ENCODE results near the gene KIF3A.

KIF3A gene

DNA sequence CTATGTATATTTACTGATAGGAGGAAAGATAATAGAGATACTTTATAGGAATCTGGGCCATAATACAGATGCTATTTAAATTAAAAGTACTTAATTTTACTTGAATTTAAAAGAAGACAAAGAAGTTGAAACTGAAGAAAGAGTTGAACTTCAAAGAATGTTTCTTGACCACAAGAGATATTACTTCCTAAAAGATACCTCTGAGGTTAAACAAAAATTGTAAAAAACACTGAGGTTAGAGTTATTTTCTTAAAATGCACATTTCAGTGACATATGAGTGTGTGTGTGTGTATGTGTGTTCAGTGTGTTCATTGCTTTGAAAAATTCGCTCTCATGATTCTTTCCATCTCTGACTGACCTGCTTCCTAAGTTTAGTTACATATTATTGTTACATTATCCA is 43.2 kb upstream of the KIF3A start:
- H3K27ac ChIP-seq, result no peak overlapping the region
- TF ChIP-seq, protein P1, sequence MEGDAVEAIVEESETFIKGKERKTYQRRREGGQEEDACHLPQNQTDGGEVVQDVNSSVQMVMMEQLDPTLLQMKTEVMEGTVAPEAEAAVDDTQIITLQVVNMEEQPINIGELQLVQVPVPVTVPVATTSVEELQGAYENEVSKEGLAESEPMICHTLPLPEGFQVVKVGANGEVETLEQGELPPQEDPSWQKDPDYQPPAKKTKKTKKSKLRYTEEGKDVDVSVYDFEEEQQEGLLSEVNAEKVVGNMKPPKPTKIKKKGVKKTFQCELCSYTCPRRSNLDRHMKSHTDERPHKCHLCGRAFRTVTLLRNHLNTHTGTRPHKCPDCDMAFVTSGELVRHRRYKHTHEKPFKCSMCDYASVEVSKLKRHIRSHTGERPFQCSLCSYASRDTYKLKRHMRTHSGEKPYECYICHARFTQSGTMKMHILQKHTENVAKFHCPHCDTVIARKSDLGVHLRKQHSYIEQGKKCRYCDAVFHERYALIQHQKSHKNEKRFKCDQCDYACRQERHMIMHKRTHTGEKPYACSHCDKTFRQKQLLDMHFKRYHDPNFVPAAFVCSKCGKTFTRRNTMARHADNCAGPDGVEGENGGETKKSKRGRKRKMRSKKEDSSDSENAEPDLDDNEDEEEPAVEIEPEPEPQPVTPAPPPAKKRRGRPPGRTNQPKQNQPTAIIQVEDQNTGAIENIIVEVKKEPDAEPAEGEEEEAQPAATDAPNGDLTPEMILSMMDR (conservative IDR thresholded peaks at IDR 0.05; ENCODE audit: low read depth), result no peak
- ChIA-PET POLR2A (ENCODE audit: low non-redundant PET) (no interaction called here), CTCF (no interaction called here)
- DNase-seq (ENCODE audit: low spot score), result no peak

DNA sequence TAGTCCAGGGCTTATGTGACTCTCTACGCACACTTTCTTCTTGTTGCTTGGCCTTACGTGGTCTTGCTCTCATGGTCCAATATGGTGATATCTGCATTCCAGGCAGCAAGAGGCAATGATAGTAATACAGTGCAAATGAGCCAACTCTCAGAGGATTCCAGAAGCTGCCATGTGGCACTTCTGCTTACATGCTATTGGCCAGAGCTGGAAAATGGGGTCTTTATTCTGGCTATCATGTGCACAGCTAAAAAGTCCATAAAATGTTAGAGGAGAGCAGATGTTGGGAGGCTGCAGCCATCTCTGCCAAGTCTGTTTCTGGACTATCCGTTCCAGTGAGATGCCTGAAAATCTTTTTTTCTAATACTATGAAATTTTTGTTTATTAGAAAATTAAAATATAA is 42.6 kb upstream of the KIF3A start:
- TF ChIP-seq, protein P1 (conservative IDR thresholded peaks at IDR 0.05; ENCODE audit: low read depth), result no peak
- ChIA-PET CTCF (no interaction called here), POLR2A (ENCODE audit: low non-redundant PET) (no interaction called here)
- H3K27ac ChIP-seq, result no peak overlapping the region
- DNase-seq (ENCODE audit: low spot score), result no peak

DNA sequence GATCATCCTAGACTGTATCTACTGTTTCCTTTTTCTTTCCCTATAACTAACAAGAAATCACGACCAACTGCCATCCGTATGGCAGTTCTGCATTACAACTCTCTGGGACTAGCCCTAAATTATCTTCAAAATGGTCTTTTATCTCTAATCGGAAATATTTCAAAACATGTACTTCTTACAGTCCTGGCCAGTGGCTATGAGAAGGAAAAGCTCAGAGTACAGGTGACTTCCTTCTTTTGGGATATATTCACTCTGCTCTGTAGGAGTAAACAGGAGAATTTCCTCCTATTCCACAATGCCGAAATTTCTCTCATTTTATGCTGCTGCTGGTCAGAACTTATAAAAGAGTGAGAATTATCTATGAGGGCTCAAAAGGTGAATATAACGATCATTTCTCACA is 41.5 kb upstream of the KIF3A start:
- no peak for DNase-seq (ENCODE audit: low spot score)
- TF ChIP-seq, protein P1 (conservative IDR thresholded peaks at IDR 0.05; ENCODE audit: low read depth), result no peak
- ChIA-PET POLR2A (ENCODE audit: low non-redundant PET) (no interaction called here), CTCF (interaction anchor here (0.5 to 1.1 kb wide), 4 partner anchors 8 to 415 kb away, joined by 3 to 5 read pairs (median 3); no protein-coding TSS in a partner anchor)
- no peak overlapping the region for H3K27ac ChIP-seq

DNA sequence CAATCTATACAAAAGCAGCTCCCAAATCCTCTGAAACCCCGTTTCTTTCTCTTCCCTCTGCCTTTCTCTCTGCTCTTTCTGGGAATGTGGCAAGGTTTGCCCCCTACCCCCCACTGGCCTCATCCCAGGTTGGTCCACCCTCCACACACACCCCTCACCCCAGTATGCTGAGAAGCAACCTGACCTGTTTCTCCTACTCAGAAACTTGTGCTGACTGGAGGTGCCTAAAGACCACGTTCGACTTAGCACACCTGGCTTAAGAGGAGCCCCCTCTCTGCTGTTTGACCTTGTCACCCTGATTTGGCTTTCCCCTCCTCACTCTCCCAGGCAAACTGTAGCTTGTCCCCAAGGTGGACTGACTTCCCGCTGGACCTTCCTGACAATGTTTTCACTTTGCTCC is 40.8 kb upstream of the KIF3A start:
- CTCF ChIA-PET, result interaction anchor here (0.6 to 1.1 kb wide), 5 partner anchors 8 to 367 kb away, joined by 3 to 8 read pairs (median 5); no protein-coding TSS in a partner anchor
- no peak overlapping the region for H3K27ac ChIP-seq
- DNase-seq (ENCODE audit: low spot score), result no peak
- POLR2A ChIA-PET (ENCODE audit: low non-redundant PET), result interaction anchor here (0.8 kb wide), 1 partner anchor 16 kb away, joined by 3 read pairs; no protein-coding TSS in a partner anchor
- TF ChIP-seq, protein P1 (conservative IDR thresholded peaks at IDR 0.05; ENCODE audit: low read depth), result no peak

DNA sequence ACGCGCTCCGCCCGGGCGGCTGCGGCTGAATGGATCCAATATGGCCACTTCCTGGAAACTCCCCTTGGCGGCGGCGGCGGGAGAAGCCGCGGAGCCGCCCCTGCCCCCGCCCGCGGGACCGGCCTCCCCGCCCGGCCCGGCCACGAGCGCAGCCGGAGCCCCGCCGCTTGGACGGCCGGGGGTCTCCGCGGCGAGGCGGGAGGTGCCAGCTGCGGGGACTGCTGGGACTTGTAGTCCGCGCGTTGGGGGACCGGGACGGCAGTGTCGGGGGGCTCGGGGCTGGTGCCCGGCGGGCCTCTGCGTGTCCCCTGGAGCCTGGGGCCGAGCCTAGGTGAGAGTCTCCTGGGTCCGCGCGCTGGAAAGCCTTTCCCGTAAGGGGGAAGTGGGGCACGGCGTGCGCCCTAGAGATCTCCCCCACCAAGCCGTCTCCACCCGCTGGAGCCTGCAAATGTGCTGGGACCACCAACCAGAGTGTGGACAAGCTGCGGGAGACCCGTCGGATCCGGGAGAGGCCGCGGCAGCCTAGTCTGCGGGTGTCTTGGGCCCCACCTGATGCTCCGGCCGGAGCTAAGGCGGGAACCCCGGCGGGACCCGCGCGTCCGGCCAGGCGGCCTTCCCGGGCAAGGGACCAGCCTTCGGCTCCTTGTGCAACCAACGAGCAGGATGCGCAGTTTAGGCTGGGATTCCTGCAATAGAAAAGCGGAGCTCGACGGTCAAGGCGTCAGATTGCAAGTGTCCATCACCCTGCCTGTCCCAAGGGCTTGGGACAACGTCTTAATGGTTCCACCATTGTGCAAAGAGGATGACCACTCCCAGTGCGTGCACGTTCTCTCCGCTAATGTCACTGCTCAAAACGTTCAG is 40.1 kb upstream of the KIF3A start, which contains the start of gene SEPTIN8:
SEPTIN8 (minus strand) TSS at position 31 of the 861 bp plus-strand sequence. CDS start 102 bp downstream, outside the sequence.
- H3K27ac ChIP-seq, result peak within 1 kb of the TSS; percentile 71
- TF ChIP-seq, protein P1 (conservative IDR thresholded peaks at IDR 0.05; ENCODE audit: low read depth), result no peak
- ChIA-PET POLR2A (ENCODE audit: low non-redundant PET) (interaction anchor here (0.6 to 0.8 kb wide), 2 partner anchors 15 to 42 kb away, joined by 3 read pairs; no protein-coding TSS in a partner anchor), CTCF (interaction anchor here (0.7 to 1.1 kb wide), 5 partner anchors 9 to 366 kb away, joined by 3 to 8 read pairs (median 5); partner anchors contain the start of gene SHROOM1)
- DNase-seq (ENCODE audit: low spot score), result peak; percentile 86

DNA sequence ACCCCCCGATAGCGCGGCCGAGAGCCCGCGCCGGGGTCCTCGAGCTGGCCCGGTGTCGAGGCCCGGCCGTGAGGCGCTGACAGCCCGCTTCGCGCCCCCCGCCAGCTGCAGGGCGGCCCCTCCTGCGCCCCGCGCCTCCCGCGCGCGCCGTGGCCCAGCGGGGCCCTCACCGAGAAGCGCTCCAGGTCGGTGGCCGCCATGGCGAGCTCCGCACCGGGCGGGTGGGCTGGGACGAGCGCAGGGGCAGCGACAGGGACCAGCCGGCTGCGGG is 39.5 kb upstream of the KIF3A start:
- peak overlapping the region; percentile 71 for H3K27ac ChIP-seq
- ChIA-PET POLR2A (ENCODE audit: low non-redundant PET) (interaction anchor here (0.6 kb wide), 1 partner anchor 42 kb away, joined by 3 read pairs; no protein-coding TSS in a partner anchor), CTCF (interaction anchor here (1.1 kb wide), 1 partner anchor 43 kb away, joined by 3 read pairs; no protein-coding TSS in a partner anchor)
- TF ChIP-seq, protein P1 (conservative IDR thresholded peaks at IDR 0.05; ENCODE audit: low read depth), result no peak
- no peak for DNase-seq (ENCODE audit: low spot score)

Data from RWPE1 (cell line).